PC-9 (cell line): ENCODE results near the gene SPIN1. TPM values are rescaled to one million over a fixed set of nuclear protein-coding genes. Genes with fewer than 3 reads are reported as not detected.
A peak's percentile ranks its signal among the peaks of the same experiment; 100 is the strongest.

Experiments used
- Bru-seq: library from RNA; stranded (reverse); fragments of 400-500 nt; gene quantifications from one replicate; lab custom pipeline; 2021; lab: Mats Ljungman, UMichigan
- BruChase-seq, 2 experiments: library from RNA; stranded (reverse); fragments of 400-500 nt; gene quantifications; one replicate each; lab custom pipeline; 2021; lab: Mats Ljungman, UMichigan
- BruUV-seq: library from RNA; stranded (reverse); fragments of 400-500 nt; replicated peaks from 2 replicates; lab custom pipeline; 2021; lab: Mats Ljungman, UMichigan
- CTCF ChIA-PET: fragments of 300-600 bp; sonication (Branson Sonifier 250); formaldehyde crosslinking; loops from one replicate; lab custom pipeline; 2022; ENCODE audit warnings: antibody characterized with exemption; lab: Charles Lee
- POLR2A ChIA-PET: fragments of 300-600 bp; sonication (Branson Sonifier 250); formaldehyde crosslinking; loops from one replicate; lab custom pipeline; 2022; ENCODE audit warnings: antibody characterized with exemption; ENCODE audit not compliant: unreplicated experiment; lab: Charles Lee
- DNase-seq, 2 experiments: peaks; one replicate each; pipeline versions ENCODE4 v3.0.0 to v3.0.0-alpha.2; 2015 to 2022; ENCODE audit warnings: mixed read lengths in 1 of 2
- H2AFZ ChIP-seq: fragments of 200-600 bp; sonication (generic); 2 replicates; pipeline ENCODE4 v1.8.1; 2017; ENCODE audit warnings: antibody characterized with exemption
- H3F3A ChIP-seq: fragments of 200-600 bp; sonication (generic); 2 replicates; pipeline ENCODE4 v1.8.1; 2017; ENCODE audit warnings: antibody characterized with exemption, mild to moderate bottlenecking, low read depth; ENCODE audit not compliant: insufficient read depth
- H3K27ac ChIP-seq: fragments of 200-600 bp; sonication (generic); 2 replicates; pipeline ENCODE4 v1.6.1; 2016; ENCODE audit warnings: mixed run types
- H3K27me3 ChIP-seq: fragments of 200-600 bp; sonication (generic); 2 replicates; pipeline ENCODE4 v1.6.1; 2016; ENCODE audit warnings: low read depth, mixed run types; ENCODE audit not compliant: insufficient read depth
- H3K36me3 ChIP-seq: fragments of 200-600 bp; sonication (generic); 2 replicates; pipeline ENCODE4 v1.6.1; 2016; ENCODE audit warnings: low read depth, mixed run types
- H3K4me1 ChIP-seq: fragments of 200-600 bp; sonication (generic); replicated peaks from 2 replicates; pipeline ENCODE4 v1.6.1; 2016; ENCODE audit warnings: mixed run types; ENCODE audit not compliant: insufficient read depth
- H3K4me2 ChIP-seq: fragments of 200-600 bp; sonication (generic); 2 replicates; pipeline ENCODE4 v1.6.1; 2017; ENCODE audit warnings: mixed run types
- H3K4me3 ChIP-seq: fragments of 200-600 bp; sonication (generic); 2 replicates; pipeline ENCODE4 v1.6.1; 2016; ENCODE audit warnings: mixed run types
- H3K79me2 ChIP-seq: fragments of 200-600 bp; sonication (generic); 2 replicates; pipeline ENCODE4 v1.6.1; 2017; ENCODE audit warnings: low read depth, mixed run types
- H3K9me2 ChIP-seq: fragments of 200-600 bp; sonication (generic); 2 replicates; pipeline ENCODE4 v1.8.1; 2017; ENCODE audit warnings: mild to moderate bottlenecking; ENCODE audit not compliant: insufficient read depth
- H3K9me3 ChIP-seq: fragments of 200-600 bp; sonication (generic); 2 replicates; pipeline ENCODE4 v1.8.1; 2016; ENCODE audit warnings: low read depth; ENCODE audit not compliant: insufficient read depth
- H4K20me1 ChIP-seq: fragments of 200-600 bp; sonication (generic); 2 replicates; pipeline ENCODE4 v1.8.1; 2017; ENCODE audit not compliant: insufficient read depth
- EZH2 ChIP-seq: fragments of 200-600 bp; sonication (generic); IDR thresholded peaks from 2 replicates; pipeline ENCODE4 v1.8.0; 2017; ENCODE audit warnings: antibody characterized with exemption, low read depth
- intact Hi-C: fragments of 100-400 bp; cut with micrococcal nuclease; formaldehyde crosslinking; loops from one replicate; pipeline ENCODE4 v1.10.0; 2022; ENCODE audit not compliant: unreplicated experiment
- long read RNA-seq: library from polyadenylated mRNA; stranded (forward); transcript quantifications from one replicate; pipeline ENCODE4 v2.0.0, GENCODE V29; 2022
- total RNA-seq: library from RNA; stranded (reverse); gene quantifications from 2 replicates; pipeline ENCODE4 v1.2.3, GENCODE V29; 2021
- TF ChIP-seq, protein P1 (sequence below): fragments of 200-600 bp; sonication (generic); conservative IDR thresholded peaks from 2 replicates; pipeline ENCODE4 v1.6.1; 2017; ENCODE audit warnings: mixed run types, antibody characterized with exemption, mild to moderate bottlenecking, moderate library complexity

SPIN1 gene
- 102 and 112 TPM in 2 replicates for total RNA-seq
- Bru-seq, nascent RNA, result percentile 96 among the genes with signal in this experiment
- percentile 96 among the genes with signal in this experiment for BruChase-seq, experiment 1, labeled RNA remaining after a 2-hour chase
- BruChase-seq, experiment 2, labeled RNA remaining after a 6-hour chase, result percentile 95 among the genes with signal in this experiment
- long read RNA-seq, full-length matches to known transcripts, result 17 of 56 reads
- long read RNA-seq, partial matches to known transcripts, result 1 of 56 reads
- long read RNA-seq, other reads (novel, unspliced or antisense), result 38 of 56 reads

DNA sequence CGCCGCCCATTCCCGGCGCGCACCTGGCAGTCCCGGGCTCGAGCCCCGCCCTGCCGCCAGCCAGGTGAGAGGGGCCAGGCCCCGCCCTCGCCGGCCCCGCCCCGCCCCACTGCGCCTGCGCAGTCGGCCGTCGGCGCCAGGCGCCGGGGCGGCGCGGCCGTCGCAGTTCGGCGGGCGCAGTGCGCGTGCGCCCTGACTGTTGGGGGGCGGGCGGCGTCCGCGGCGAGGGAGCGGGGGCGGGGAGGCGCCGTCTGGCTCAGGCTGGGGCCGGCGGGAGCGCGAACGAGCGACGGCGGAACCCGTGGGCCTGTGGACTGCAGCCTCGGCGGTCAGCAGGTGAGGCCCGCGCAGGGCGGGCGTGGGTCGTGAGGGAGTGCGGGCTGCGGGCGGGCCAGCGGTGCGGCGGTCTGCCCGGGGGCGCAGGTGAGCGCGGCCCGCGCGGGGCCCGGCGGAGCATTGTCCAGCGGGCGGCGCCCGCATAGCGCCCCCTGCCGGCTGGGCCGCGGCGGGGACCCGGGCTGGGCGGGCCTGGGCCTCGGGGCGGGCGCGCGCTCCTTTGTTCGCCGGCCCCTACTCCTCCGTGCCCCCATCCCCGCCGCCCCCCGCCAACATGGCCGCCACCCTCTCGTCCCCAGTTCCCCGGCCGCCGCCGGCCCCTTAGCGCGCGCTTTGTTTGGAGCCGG, at the start of gene SPIN1:
TSS of gene SPIN1 (plus strand) at position 242 of the 683 bp plus-strand sequence. CDS start 38,096 bp downstream, outside the sequence.
- no peaks in the 10 kb centered on the region for H3K27me3 ChIP-seq
- peak in 1 of 2 experiments; percentile 95 for DNase-seq
- peaks cover 21% of the 10 kb centered on the region for H3F3A ChIP-seq
- H3K9me2 ChIP-seq, result no peaks in the 10 kb centered on the region
- no peak for TF ChIP-seq EZH2
- TF ChIP-seq, protein P1, sequence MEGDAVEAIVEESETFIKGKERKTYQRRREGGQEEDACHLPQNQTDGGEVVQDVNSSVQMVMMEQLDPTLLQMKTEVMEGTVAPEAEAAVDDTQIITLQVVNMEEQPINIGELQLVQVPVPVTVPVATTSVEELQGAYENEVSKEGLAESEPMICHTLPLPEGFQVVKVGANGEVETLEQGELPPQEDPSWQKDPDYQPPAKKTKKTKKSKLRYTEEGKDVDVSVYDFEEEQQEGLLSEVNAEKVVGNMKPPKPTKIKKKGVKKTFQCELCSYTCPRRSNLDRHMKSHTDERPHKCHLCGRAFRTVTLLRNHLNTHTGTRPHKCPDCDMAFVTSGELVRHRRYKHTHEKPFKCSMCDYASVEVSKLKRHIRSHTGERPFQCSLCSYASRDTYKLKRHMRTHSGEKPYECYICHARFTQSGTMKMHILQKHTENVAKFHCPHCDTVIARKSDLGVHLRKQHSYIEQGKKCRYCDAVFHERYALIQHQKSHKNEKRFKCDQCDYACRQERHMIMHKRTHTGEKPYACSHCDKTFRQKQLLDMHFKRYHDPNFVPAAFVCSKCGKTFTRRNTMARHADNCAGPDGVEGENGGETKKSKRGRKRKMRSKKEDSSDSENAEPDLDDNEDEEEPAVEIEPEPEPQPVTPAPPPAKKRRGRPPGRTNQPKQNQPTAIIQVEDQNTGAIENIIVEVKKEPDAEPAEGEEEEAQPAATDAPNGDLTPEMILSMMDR, result no peak
- H3K4me2 ChIP-seq, result peak within 1 kb of the TSS; percentile 99
- peak within 1 kb of the TSS; percentile 90 for H2AFZ ChIP-seq
- intact Hi-C loops, result loop anchor here (1.0 to 10.0 kb wide), 7 partner anchors 44 to 414 kb away; partner anchors contain the start of gene CDK20
- H4K20me1 ChIP-seq, result no peaks in the 10 kb centered on the region; the same call in 1 of the 2 replicates
- peaks cover 2% of the 10 kb centered on the region; the same call in 1 of the 2 replicates for H3K36me3 ChIP-seq
- ChIA-PET CTCF (interaction anchor here (0.7 kb wide), 1 partner anchor 33 kb away, joined by 3 read pairs; no protein-coding TSS in a partner anchor), POLR2A (interaction anchor here (0.6 kb wide), 3 partner anchors 147 to 1037 kb away, joined by 3 read pairs; partner anchors contain the start of gene NXNL2)
- H3K4me3 ChIP-seq, result peak within 1 kb of the TSS; percentile 99
- H3K79me2 ChIP-seq, result peaks cover 66% of the 10 kb centered on the region
- no peaks in the 10 kb centered on the region for H3K9me3 ChIP-seq
- peaks cover 29% of the 10 kb centered on the region for H3K4me1 ChIP-seq
- peak within 1 kb of the TSS; percentile 76 for H3K27ac ChIP-seq
- BruUV-seq, result no TSS peak

- intact Hi-C loops, result no loop called here
- Histone ChIP-seq H3K4me1 (peaks cover 13% of the 10 kb centered on the region), H3K9me3 (no peaks in the 10 kb centered on the region), H3K4me3 (no peak overlapping the region), H2AFZ (no peak overlapping the region), H3K79me2 (no peaks in the 10 kb centered on the region), H3F3A (peaks cover 4% of the 10 kb centered on the region), H4K20me1 (no peaks in the 10 kb centered on the region), H3K27me3 (no peaks in the 10 kb centered on the region), H3K36me3 (no peaks in the 10 kb centered on the region), H3K9me2 (no peaks in the 10 kb centered on the region), H3K4me2 (no peak overlapping the region), H3K27ac (no peak overlapping the region)
- POLR2A ChIA-PET, result no interaction called here
- CTCF ChIA-PET, result no interaction called here
- no TSS peak for BruUV-seq
- no peak for DNase-seq
- TF ChIP-seq EZH2, result no peak
- TF ChIP-seq, protein P1, result no peak
Observed at GRCh38 chr9:88339317-88339716, 48.9 kb upstream of the SPIN1 start.

DNA sequence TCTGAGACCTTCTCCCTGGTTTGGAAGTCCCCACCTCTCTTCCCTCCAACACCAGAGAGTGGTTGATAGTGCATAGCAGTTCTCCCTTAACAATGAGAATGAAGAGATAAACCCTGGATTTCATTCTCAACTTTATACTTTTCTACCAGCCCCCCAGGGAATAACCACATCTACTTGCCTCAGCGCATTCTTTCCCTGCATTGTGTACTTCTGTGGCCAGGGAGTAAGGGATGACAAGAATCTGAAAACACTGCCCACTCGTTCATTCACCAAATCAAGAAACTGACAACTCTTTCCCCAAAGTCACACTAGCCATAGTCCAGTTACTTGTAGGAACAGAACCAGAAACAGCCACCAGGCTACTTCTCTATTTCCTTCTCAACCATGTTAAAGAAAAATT, 46.0 kb upstream of the SPIN1 start:
- peaks cover 13% of the 10 kb centered on the region for H3F3A ChIP-seq
- DNase-seq, result no peak
- ChIA-PET POLR2A (no interaction called here), CTCF (no interaction called here)
- no peaks in the 10 kb centered on the region for H4K20me1 ChIP-seq
- H3K79me2 ChIP-seq, result no peaks in the 10 kb centered on the region
- H3K27ac ChIP-seq, result no peak overlapping the region
- intact Hi-C loops, result loop anchor here (5.0 kb wide), 1 partner anchor 145 kb away; no protein-coding TSS in a partner anchor
- TF ChIP-seq, protein P1, result no peak
- no peak for TF ChIP-seq EZH2
- H3K4me3 ChIP-seq, result no peak overlapping the region
- H3K4me2 ChIP-seq, result no peak overlapping the region
- H2AFZ ChIP-seq, result no peak overlapping the region
- H3K9me2 ChIP-seq, result no peaks in the 10 kb centered on the region
- H3K27me3 ChIP-seq, result no peaks in the 10 kb centered on the region
- 0 out of 2 replicates have a peak, but pooled peaks cover 4% of the 10 kb centered on the region for H3K9me3 ChIP-seq
- H3K36me3 ChIP-seq, result no peaks in the 10 kb centered on the region
- peaks cover 23% of the 10 kb centered on the region for H3K4me1 ChIP-seq
- no TSS peak for BruUV-seq
